Measurements from ENCODE around the gene MALL.
"Not testable (repeated sequence)": the region's sequence is repeated elsewhere in the genome, so short reads cannot be mapped to it uniquely, and the experiment has no call there.

Gene MALL

GRCh38 chr2:110049769-110050168 is 65.9 kb downstream of the MALL start:
- not testable (repeated sequence) for DNase-seq

GRCh38 chr2:110048255-110049197 is 67.1 kb downstream of the MALL start:
- DNase-seq = not testable (repeated sequence)

GRCh38 chr2:110047225-110047624 is 68.4 kb downstream of the MALL start:
- DNase-seq = not testable (repeated sequence)

- not testable (repeated sequence) for DNase-seq
Measured at GRCh38 chr2:110041941-110042660, 73.5 kb downstream of the MALL start.

- not testable (repeated sequence) for DNase-seq
Measured at GRCh38 chr2:110037336-110037735, 78.3 kb downstream of the MALL start.

GRCh38 chr2:110035384-110035783 is 80.2 kb downstream of the MALL start:
- not testable (repeated sequence) for DNase-seq

GRCh38 chr2:110034935-110035334 is 80.7 kb downstream of the MALL start:
- not testable (repeated sequence) for DNase-seq

Measured in NCI-H1694 (cell line).